Urinary bladder (tissue), 4 donors: ENCODE measurements around the gene SPARC. TPM values are rescaled to one million over a fixed set of nuclear protein-coding genes. Genes with fewer than 3 reads are reported as not detected.

Source experiments
- DNase-seq: peaks from one replicate; pipeline ENCODE4 v3.0.0-alpha.2; 2015; ENCODE audit errors: extremely low spot score
- H3K27ac ChIP-seq: one replicate; pipeline ENCODE4 v1.5.1; 2013; ENCODE audit warnings: low read depth, mild to moderate bottlenecking, moderate library complexity
- H3K36me3 ChIP-seq: one replicate; pipeline ENCODE4 v1.6.1; 2013; ENCODE audit warnings: mild to moderate bottlenecking, moderate library complexity; ENCODE audit not compliant: insufficient read depth
- H3K4me1 ChIP-seq: one replicate; pipeline ENCODE4 v1.6.1; 2013; ENCODE audit warnings: mild to moderate bottlenecking, moderate library complexity; ENCODE audit not compliant: insufficient read depth
- H3K4me3 ChIP-seq: one replicate; pipeline ENCODE4 v1.5.1; 2013; ENCODE audit warnings: low read depth, low read length
- WGBS: extraction: QIAGEN DNeasy Blood & Tissue Kit; methylation state at CpG from one replicate; pipeline ENCODE4 v1.1.7; 2013; 5-methylcytosine and 5-hydroxymethylcytosine counted together
- polyA plus RNA-seq: library from polyadenylated mRNA; stranded (reverse); fragments of 200-250 nt; gene quantifications from one replicate; pipeline ENCODE4 v1.2.3, GENCODE V29; 2013
- total RNA-seq: library from RNA; depleted of rRNA; stranded (reverse); fragments of >200 nt; gene quantifications from one replicate; pipeline ENCODE4 v1.2.3, GENCODE V29; 2014
- donor health status: healthy with polysubstance abuse.
- donor health status: healthy.

Gene SPARC
- total and polyA plus RNA-seq, 2 donors: 1,774 to 5,536 TPM

DNA sequence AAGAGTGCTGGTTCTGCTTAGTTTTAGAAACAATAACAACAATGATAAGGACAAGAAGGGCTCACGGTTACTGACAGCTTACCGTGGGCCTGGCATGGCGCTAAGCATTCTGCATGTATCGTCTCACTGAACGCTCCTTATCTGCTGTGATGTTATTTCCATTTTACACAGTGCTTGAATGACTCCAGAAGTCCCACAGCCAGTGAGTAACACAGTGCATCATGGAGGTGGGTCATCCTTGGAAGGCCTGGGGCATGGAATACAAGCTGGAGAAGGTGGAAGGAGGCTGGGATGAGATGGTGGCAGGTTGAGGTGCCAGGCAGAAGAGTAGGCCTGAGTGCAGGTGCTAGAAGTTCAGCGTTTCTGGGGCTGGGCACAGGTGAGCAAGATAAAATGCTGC is 59.1 kb downstream of the SPARC start:
- Histone ChIP-seq H3K4me3 (no peak overlapping the region), H3K27ac (no peak overlapping the region), H3K4me1 (no peaks in the 10 kb centered on the region), H3K36me3 (no peaks in the 10 kb centered on the region)
- 77% methylated on average over 6 of the region's 6 CpGs for WGBS
- DNase-seq: no peak

DNA sequence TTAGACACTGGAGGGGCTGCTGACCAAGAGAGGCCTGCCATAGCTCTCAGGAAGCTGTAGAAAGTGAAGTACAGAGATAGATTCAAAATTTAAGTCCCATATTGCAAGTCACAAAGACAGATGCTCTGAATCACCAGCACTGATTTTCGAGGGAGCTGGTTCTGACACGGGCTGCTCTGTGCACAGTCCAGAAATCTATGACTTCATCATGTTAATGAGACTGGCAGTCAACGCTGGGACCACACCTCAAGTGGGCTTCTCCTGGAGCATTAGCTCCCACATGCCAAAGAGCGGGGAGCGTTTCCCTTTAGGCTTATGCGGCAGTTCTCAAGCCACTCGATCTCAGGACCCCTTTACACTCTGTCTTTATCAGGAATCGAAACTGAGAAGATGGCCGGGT is 61.4 kb downstream of the SPARC start:
- Histone ChIP-seq H3K4me1 (no peaks in the 10 kb centered on the region), H3K4me3 (no peak overlapping the region), H3K36me3 (no peaks in the 10 kb centered on the region), H3K27ac (no peak overlapping the region)
- DNase-seq: no peak
- WGBS: 85% methylated on average over 9 of the region's 9 CpGs

DNA sequence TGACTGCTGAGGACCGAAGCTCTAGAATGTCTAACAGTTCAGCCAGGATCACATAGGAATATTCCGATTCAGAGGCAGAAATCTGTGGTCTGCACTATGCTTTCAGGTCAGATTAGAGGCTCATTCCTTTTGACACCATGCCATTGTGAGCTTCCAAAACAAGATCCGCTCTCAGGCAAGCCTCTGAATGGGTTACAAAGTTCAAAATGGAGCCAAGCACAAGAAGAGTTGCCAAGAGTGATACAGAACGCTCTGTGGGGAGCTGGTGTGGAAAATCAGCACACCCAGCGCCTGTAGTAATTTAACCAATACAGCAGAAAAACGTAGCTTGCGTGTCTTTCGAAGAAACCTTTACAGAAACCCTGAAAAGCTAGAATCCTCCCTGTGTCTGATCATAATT is 62.2 kb downstream of the SPARC start:
- Histone ChIP-seq H3K4me3 (no peak overlapping the region), H3K36me3 (no peaks in the 10 kb centered on the region), H3K27ac (no peak overlapping the region), H3K4me1 (no peaks in the 10 kb centered on the region)
- 55% methylated on average over 8 of the region's 8 CpGs for WGBS
- DNase-seq: no peak

DNA sequence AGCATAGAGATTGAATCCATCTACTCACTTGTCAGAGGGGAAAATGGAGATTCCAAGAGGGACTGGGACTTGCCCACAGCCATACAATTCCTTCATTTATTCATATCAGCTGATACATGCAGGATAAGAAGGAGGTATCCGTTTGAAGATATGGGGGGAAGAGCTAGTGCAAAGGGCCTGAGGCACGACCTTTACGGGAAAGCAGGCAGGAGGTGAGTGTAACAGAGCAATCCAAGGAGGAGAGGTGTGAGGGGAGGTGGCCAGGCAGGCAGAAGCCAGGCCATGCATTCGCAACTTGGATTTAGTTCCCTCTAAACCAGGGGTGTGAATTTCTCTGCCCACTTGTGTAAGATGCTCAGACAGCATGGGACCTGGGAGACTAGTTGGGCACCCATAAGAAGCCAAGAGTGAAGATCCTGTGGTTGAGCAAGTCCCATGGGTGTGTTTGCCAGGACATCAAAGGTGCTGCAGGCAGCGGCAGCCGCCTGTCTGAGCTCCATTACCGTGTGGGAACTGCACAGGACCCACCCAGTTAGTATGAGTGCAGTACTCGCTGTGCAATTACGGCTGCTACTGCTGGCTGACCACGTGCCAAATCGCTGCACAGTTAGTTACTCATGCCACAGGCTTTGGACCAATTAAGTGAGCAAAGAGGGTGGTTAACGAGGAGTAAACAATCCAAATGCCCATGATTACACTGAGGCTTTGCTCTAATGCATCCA is 64.2 kb downstream of the SPARC start:
- Histone ChIP-seq H3K27ac (no peak overlapping the region), H3K4me1 (no peaks in the 10 kb centered on the region), H3K4me3 (no peak overlapping the region), H3K36me3 (no peaks in the 10 kb centered on the region)
- WGBS: 56% methylated on average over 12 of the region's 12 CpGs
- no peak for DNase-seq

DNA sequence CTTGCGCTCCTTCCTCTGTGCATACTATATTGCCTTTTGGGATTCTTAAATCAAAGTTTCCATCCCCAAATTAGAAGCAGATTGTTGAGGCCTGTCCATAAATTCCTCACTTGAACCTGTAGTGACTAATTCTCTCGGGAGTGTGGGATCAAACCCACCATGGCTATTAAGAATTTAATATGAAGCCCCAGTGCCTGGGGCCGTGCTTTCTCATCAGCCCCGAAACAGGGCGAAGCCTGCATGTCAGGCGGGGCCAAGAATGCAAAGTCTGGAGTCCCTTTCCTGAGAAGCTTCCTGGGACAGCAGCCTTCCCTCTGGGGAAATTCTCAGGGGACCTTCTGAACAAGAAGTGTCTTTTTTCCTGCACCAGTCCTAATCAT is 66.3 kb downstream of the SPARC start:
- Histone ChIP-seq H3K27ac (no peak overlapping the region), H3K4me1 (no peaks in the 10 kb centered on the region), H3K4me3 (no peak overlapping the region), H3K36me3 (no peaks in the 10 kb centered on the region)
- whole genome bisulfite sequencing: 75% methylated on average over 6 of the region's 6 CpGs
- no peak for DNase-seq

DNA sequence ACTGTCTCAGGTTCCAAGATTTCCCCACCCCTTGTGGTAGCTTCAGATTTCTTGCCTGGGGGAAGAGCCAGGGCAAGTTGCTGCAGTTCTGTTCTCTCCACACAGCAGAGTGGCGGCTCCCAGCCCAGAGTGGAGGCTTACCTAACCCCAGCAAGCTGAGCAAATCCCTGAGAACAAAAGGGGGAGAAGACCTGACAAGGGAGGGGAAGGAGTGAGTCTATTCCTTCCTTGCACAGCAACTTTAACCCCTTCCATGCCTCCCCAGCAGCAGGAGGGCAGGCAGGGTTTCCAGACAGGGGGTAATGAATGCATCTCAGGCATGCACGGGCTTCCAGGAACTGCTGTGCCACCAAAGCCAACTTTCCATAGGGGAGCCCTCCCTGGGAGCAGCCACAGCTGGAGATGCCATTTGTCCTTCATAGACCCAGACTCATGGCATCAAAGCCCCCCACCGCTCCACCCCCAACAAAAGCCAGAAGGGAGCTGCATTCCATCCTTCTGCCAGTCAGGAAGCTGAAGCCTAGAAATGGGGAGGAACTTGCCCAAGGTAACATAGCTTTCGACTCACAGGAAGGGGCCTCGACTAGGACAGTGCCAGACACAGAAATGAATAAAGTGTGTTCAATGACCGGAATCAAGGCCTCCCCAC is 66.8 kb downstream of the SPARC start:
- no peak for DNase-seq
- H3K4me1 ChIP-seq: no peaks in the 10 kb centered on the region
- no peak overlapping the region for H3K4me3 ChIP-seq
- H3K36me3 ChIP-seq: no peaks in the 10 kb centered on the region
- WGBS: 59% methylated on average over 6 of the region's 6 CpGs
- H3K27ac ChIP-seq: no peak overlapping the region

DNA sequence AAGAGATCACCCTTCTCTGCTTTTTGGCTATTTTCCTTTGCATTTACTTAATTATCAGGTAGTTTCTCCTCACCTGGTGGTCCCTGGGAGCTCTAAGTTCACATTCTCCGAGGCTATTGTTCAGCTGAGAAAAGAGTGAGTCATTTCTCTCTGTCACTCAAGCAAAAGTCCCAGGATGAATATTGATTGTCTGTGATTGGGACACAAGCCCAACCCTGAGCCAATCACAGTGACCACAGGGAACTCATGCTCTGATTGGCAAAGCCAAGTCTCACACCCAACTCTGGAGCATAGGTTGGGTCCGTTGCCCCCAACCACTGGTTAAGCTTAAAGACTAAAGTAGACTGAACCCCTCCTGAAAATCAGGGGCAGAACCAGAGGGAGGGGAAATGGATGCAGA is 67.8 kb downstream of the SPARC start:
- Histone ChIP-seq H3K27ac (no peak overlapping the region), H3K4me1 (no peaks in the 10 kb centered on the region), H3K4me3 (no peak overlapping the region), H3K36me3 (no peaks in the 10 kb centered on the region)
- WGBS: 57% methylated on average over 2 of the region's 2 CpGs
- DNase-seq: no peak

DNA sequence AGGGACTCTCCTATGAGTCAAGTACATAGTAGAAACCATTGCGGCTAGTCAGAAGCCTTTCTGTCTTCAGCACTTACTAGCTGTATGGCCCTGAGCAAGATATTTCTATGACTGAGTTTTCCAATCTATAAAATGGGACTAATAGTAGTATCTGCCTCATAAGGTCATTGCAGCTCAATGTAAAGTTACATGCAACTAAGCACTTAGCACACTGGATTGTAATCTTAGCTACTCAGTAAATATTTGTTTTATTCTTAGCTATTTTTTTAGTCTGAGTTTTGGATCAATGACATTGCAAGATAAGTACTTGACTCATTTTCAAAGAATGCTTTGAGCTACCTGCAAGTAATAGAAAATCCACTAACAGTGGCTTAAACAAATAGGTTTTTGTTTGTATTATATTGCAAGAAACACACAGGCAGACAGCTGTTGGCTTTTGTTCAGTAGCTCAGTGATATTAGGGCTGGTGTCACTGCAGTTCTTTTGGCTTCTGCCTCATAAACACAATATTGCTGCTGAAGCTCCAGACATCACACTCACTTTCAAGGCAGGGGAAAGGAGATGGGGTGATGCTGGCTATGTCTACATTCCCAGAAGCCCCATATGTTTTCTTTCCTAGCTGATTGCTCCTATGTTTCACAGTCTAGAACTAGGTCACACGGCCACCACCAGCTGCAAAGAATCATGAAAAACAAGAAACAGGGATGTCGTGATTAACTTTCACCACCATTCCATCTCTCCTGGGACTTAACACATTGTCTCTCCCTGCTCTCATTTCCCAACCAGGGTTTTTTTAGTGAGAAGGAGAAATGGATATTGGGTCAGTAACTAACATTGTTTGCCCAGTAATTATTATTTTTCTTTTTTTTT is 68.6 kb downstream of the SPARC start:
- WGBS: 64% methylated on average over 3 of the region's 3 CpGs

DNA sequence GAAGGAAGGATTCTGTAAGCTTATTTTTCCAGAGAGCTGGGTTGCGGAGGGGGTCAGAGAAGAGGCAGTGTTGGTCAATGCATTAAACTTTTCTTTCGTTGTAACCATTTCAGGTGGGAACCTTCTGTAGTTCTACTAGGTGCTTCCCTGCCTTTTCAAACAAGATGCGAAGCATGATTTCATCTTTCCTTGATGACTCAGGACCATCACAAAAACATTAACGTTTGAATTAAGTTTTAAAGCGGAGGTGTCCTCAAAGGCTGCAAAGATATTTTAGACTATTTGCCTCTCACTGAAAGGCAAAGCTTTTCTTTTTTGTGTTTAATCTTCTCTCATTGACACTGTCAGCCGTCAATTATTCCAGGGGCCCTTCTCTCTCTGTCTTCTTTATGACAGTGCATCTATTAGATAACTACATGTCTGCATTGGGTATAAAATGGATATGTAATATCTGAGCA is 69.3 kb downstream of the SPARC start:
- Histone ChIP-seq H3K4me1 (no peaks in the 10 kb centered on the region), H3K4me3 (no peak overlapping the region), H3K36me3 (no peaks in the 10 kb centered on the region), H3K27ac (no peak overlapping the region)
- WGBS: 82% methylated on average over 6 of the region's 6 CpGs
- DNase-seq: no peak

More for the DNA sequence above, 68.6 kb downstream of the SPARC start:
- Histone ChIP-seq H3K4me3 (no peak overlapping the region), H3K27ac (no peak overlapping the region), H3K36me3 (no peaks in the 10 kb centered on the region), H3K4me1 (no peaks in the 10 kb centered on the region)
- DNase-seq: no peak

DNA sequence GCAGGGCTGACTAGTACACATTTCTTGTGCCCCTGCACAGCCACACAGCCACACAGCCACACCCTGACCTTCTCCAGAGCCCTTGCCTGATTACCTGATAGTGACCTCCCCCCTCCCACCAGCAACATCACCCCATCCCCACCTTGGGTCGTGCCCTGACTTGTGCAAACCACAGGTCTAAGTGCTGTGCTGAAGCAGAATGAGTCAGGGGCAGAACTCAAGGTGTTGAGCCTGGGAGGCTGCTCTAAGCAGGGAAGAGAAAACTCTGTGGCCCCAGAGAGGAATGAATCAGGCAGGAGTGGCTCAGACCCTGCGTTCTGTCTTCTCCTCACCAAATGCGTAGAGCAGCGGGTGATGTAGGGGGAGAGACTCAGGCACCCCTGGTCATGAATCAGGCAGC is 71.3 kb downstream of the SPARC start:
- no peaks in the 10 kb centered on the region for H3K36me3 ChIP-seq
- 63% methylated on average over 4 of the region's 4 CpGs for WGBS
- no peaks in the 10 kb centered on the region for H3K4me1 ChIP-seq
- H3K27ac ChIP-seq: no peak overlapping the region
- H3K4me3 ChIP-seq: no peak overlapping the region
- DNase-seq: no peak

DNA sequence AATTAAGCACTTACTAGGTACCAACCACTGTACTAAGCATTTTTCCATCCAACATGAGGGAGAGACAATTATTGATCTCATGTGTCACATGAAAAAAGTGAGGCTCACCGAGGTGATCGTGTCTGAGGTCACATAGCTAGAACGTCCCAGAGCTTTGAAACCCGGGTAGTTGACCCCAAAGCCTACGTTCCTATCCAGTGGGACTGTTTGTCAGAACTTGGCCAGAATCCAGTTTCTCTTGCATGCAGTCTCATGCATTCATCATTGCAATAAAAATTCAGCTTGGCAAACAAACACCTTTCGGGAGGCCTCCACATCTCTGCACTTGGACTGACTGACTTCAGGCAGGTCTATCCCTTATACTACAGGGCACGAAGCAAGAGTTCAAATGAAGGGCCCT is 72.2 kb downstream of the SPARC start:
- H3K4me1 ChIP-seq: no peaks in the 10 kb centered on the region
- no peak overlapping the region for H3K27ac ChIP-seq
- no peak for DNase-seq
- WGBS: 54% methylated on average over 7 of the region's 7 CpGs
- no peaks in the 10 kb centered on the region for H3K36me3 ChIP-seq
- H3K4me3 ChIP-seq: no peak overlapping the region

DNA sequence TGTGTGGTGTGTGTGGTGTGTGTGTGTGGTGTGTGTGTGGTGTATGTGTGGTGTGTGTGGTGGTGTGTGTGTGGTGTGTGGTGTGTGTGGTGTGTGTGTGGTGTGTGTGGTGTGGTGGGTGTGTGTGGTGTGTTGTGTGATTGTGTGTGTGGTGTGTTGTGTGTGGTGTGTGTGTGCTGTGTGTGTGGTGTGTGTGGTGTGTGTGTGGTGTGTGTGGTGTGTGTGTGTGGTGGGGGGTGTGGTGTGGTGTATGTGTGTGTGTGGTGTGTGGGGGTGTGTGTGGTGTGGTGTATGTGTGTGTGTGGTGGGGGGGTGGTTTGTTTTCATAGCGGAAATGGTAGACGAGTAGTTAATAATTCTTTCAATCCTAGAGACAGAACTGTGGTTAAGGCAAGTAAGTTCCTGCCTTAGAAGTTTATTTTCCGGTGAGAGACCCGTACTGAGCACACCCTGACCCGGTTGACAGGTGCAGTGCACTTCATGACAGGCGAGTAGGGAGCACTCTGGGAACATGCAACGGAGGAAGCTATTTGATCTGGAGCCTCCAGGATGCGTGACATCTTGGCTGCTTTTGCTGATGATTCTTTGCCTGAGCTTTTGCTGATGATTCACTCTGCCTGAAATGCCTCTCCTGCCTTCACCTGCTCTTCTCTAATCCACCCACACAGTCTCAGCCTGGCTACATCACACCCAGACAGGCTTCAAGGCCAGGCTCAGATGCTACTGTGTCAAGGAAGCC is 73.9 kb downstream of the SPARC start:
- H3K36me3 ChIP-seq: no peaks in the 10 kb centered on the region
- WGBS: 48% methylated on average over 8 of the region's 8 CpGs
- H3K4me1 ChIP-seq: no peaks in the 10 kb centered on the region
- H3K4me3 ChIP-seq: no peak overlapping the region
- H3K27ac ChIP-seq: no peak overlapping the region
- DNase-seq: no peak

DNA sequence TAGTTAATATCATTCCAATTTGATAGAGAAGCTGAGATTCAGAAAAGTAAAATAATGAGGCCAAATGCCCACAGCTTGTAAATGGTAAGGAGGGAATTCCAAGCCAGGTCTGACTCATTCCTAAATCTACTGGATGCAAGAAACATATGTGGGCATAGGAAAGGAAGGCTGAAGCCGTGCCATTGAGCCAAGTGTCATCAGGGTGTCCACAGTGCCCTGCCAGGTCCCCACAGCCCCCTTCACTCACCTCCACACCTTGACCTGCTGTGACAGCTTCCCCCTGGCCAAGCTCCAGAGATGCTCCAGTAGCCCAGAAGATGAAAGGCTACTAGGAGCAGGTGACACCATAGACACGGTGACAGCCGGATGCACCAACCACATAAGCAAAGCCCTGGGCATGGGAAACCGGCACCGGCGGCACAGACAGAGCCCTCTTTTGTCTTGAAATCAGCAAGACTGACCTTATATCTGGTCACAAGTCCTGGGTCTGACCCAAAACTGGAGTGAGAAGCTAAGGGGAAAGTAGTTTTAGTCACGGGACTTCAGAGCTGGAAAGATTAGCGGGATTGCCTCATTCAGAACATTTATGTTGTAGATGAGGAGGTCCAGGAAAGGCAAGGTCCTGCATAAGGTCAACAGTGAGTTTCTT is 75.5 kb downstream of the SPARC start:
- 91% methylated on average over 8 of the region's 8 CpGs for WGBS
- no peak overlapping the region for H3K4me3 ChIP-seq
- H3K27ac ChIP-seq: no peak overlapping the region
- no peak for DNase-seq
- H3K36me3 ChIP-seq: no peaks in the 10 kb centered on the region
- no peaks in the 10 kb centered on the region for H3K4me1 ChIP-seq
